ENCODE measurements around the gene RSRC1. TPM values are rescaled to one million over a fixed set of nuclear protein-coding genes. Genes with fewer than 3 reads are reported as not detected.

RSRC1 gene
- total and polyA plus RNA-seq, 12 donors = 12.6 to 27.6 (median 21.4) TPM

DNA sequence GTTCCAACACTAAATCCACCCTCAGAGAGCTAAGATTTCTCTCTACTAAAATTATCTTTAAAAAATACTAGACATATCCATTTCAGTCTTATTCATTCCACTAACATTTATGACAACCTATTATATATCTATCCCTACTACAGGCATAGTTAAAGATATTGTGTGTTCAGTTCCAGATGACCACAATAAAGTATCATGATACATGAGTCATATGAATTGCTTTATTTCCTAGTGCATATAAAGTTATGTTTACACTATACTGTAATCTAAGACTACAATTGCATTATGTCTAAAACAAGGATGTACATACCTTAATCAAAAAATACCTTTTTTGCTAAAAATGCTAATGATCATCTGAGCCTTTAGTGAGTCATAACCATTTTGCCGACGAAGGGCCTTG lies 23.1 kb upstream of the RSRC1 start:
- Histone ChIP-seq H3K36me3 (no peaks in the 10 kb centered on the region), H3K27me3 (peaks cover 0 to 97% (median 93%) of the 10 kb centered on the region in 7 donors), H3K4me3 (no peak overlapping the region), H3K9me3 (no peaks in the 10 kb centered on the region), H3K27ac (no peak overlapping the region), H3K4me1 (no peaks in the 10 kb centered on the region)
- WGBS, 2 donors = 91 to 95% methylated on average over 2 of the region's 2 CpGs
- DNase-seq = no peak
- TF ChIP-seq, protein P1, sequence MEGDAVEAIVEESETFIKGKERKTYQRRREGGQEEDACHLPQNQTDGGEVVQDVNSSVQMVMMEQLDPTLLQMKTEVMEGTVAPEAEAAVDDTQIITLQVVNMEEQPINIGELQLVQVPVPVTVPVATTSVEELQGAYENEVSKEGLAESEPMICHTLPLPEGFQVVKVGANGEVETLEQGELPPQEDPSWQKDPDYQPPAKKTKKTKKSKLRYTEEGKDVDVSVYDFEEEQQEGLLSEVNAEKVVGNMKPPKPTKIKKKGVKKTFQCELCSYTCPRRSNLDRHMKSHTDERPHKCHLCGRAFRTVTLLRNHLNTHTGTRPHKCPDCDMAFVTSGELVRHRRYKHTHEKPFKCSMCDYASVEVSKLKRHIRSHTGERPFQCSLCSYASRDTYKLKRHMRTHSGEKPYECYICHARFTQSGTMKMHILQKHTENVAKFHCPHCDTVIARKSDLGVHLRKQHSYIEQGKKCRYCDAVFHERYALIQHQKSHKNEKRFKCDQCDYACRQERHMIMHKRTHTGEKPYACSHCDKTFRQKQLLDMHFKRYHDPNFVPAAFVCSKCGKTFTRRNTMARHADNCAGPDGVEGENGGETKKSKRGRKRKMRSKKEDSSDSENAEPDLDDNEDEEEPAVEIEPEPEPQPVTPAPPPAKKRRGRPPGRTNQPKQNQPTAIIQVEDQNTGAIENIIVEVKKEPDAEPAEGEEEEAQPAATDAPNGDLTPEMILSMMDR (IDR thresholded peaks at IDR 0.05) = no peak
- intact Hi-C loops (cut with DNase I) = no loop called here
- ATAC-seq = no peak

DNA sequence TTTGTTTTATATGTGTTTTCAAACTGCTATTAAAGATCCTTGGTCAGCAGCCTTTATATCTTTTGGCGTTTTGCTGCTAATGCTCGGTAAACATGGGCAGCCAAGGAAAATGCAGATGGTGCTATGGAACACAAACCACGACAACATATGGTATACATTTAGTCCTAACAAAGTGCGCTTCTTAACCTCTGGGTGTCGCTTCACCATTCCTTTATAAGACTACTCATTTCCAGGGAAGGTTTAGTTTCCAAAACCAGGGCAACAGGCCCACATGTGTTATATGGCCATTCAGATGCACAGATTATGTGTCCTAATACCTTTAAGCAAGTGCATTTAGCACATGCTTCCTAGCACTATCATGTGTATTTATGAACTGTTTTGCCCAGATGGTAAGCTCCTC lies 18.4 kb upstream of the RSRC1 start:
- Histone ChIP-seq H3K27me3 (peaks cover 20 to 100% (median 95%) of the 10 kb centered on the region in 7 donors), H3K27ac (no peak overlapping the region), H3K36me3 (no peaks in the 10 kb centered on the region), H3K9me3 (no peaks in the 10 kb centered on the region), H3K4me1 (peaks cover 0 to 9% (median 0%) of the 10 kb centered on the region in 9 donors), H3K4me3 (no peak overlapping the region)
- DNase-seq (no peak), ATAC-seq (no peak)
- intact Hi-C loops (cut with DNase I) = loop anchor here in 3 of 10 donors (10.0 kb wide), 1 partner anchor 343 kb away; no protein-coding TSS in a partner anchor
- TF ChIP-seq, protein P1 (IDR thresholded peaks at IDR 0.05) = peak in 3 of 9 donors; percentile 7 to 25 (median 15)
- WGBS, 2 donors = 26% methylated on average over 5 of the region's 5 CpGs

DNA sequence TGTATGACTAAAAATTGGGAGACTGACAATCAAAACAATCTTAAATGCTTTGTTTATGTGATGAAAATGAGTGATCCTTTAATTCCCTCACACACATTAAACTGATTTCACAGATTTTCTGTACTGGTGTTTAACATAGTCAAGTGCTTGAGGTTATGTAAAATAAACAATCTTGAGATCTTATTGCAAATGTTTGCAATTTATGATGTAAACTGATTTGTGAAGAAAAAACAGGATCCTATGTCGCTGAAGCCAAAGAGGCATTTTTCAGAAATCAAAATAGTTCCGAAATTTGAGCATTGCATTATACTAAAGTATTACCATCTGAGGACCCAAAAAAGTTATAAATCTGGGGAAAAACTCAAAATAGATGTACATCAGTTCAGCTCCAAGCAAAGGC lies 16.4 kb upstream of the RSRC1 start:
- Histone ChIP-seq H3K9me3 (no peaks in the 10 kb centered on the region), H3K27me3 (peaks cover 28 to 100% (median 98%) of the 10 kb centered on the region in 7 donors), H3K4me1 (peaks cover 0 to 26% (median 11%) of the 10 kb centered on the region in 9 donors), H3K27ac (no peak overlapping the region), H3K36me3 (peaks cover 0 to 5% (median 0%) of the 10 kb centered on the region in 9 donors), H3K4me3 (no peak overlapping the region)
- no peak for DNase-seq
- 86 to 89% methylated on average over 2 of the region's 2 CpGs for WGBS, 2 donors
- intact Hi-C loops (cut with DNase I) = loop anchor here in 3 of 10 donors (10.0 kb wide), 1 partner anchor 341 kb away; no protein-coding TSS in a partner anchor
- no peak for ATAC-seq
- TF ChIP-seq, protein P1 (IDR thresholded peaks at IDR 0.05) = no peak

DNA sequence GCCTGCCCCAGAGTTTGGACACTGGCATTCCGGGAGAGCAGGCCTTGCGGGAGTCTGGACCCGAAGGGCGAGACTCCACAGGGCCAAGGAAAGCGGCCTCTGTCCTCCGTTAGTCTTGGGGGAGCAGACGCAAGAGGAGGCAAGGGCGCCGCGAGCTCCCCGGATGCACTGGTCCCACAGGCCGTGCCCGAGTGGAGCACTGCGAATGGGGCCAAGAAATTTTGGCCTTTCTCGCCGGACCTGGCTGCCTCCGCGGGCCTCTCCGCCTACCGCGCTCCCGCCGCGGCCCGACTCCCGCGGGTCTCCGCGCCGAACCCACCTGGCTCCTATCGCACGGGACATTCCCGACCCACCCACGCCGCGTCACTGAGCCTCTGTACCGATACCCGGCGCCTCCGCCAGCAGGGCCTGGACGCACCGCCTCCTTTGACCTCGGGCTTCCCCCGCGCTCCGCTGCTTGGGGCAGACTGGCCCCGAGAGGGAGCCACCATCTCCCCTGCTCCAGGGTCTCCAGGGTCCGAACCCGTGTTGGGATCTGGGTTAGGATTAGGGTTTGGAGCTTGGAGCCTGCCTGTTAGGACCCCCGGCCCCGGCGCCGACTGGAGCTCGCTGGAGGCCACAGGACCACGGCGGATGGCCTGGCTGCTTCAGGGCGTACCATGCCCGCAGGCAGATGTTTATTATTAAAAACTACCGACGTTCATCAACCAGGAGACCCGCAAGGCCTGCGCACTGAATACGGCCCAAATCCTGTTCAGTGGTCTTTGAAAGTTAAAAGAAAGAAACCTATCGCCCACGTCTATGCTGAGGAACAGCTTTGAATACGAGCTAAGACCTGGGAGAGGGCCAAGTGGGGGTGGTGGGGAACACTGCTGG lies 15.4 kb upstream of the RSRC1 start:
- intact Hi-C loops (cut with DNase I) = loop anchor here in 3 of 10 donors (10.0 kb wide), 1 partner anchor 340 kb away; no protein-coding TSS in a partner anchor
- peak in 2 of 8 donors; percentile 25 to 34 for ATAC-seq

More for the DNA sequence above, 15.4 kb upstream of the RSRC1 start:
- peaks cover 0 to 28% (median 11%) of the 10 kb centered on the region in 9 donors for H3K4me1 ChIP-seq
- DNase-seq = peak in 1 of 2 donors; percentile 20
- peaks cover 28 to 100% (median 98%) of the 10 kb centered on the region in 7 donors for H3K27me3 ChIP-seq
- peak overlapping the region in 1 of 10 donors; percentile 6 for H3K4me3 ChIP-seq
- no peaks in the 10 kb centered on the region for H3K9me3 ChIP-seq
- H3K36me3 ChIP-seq = peaks cover 0 to 7% (median 0%) of the 10 kb centered on the region in 9 donors
- TF ChIP-seq, protein P1 (IDR thresholded peaks at IDR 0.05) = no peak
- H3K27ac ChIP-seq = no peak overlapping the region
- 15 to 20% methylated on average over 65 to 66 of the region's 66 CpGs for WGBS, 2 donors
